ENCODE data around the gene CBR4.

The CBR4 gene

GRCh38 chr4:169048868-169049414 is 38.9 kb upstream of the CBR4 start:
- TF ChIP-seq CTCF (IDR thresholded peaks at IDR 0.05) = no peak
- Histone ChIP-seq H3K9me3 (ENCODE audit: control insufficient read depth, low read length) (no peaks in the 10 kb centered on the region), H3K36me3 (ENCODE audit: control insufficient read depth, insufficient read depth, low read length) (no peaks in the 10 kb centered on the region), H3K4me2 (ENCODE audit: low read length) (no peak overlapping the region), H3K9ac (no peak overlapping the region), H3K79me2 (no peaks in the 10 kb centered on the region), H3K4me1 (no peaks in the 10 kb centered on the region), H3K27me3 (ENCODE audit: control insufficient read depth, insufficient read depth, low read length) (no peaks in the 10 kb centered on the region), H3K4me3 (ENCODE audit: low read depth, low read length) (no peak overlapping the region), H2AFZ (no peak overlapping the region), H3K27ac (no peak overlapping the region)

- no peaks in the 10 kb centered on the region for H3K4me1 ChIP-seq
- H3K4me3 ChIP-seq (ENCODE audit: low read depth, low read length) = no peak overlapping the region
- no peaks in the 10 kb centered on the region for H3K27me3 ChIP-seq (ENCODE audit: control insufficient read depth, insufficient read depth, low read length)
- no peak for TF ChIP-seq CTCF (IDR thresholded peaks at IDR 0.05)
- no peaks in the 10 kb centered on the region for H3K9me3 ChIP-seq (ENCODE audit: control insufficient read depth, low read length)
- no peaks in the 10 kb centered on the region for H3K79me2 ChIP-seq
- no peaks in the 10 kb centered on the region for H3K36me3 ChIP-seq (ENCODE audit: control insufficient read depth, insufficient read depth, low read length)
- no peak overlapping the region for H3K9ac ChIP-seq
- no peak overlapping the region for H2AFZ ChIP-seq
- no peak overlapping the region for H3K27ac ChIP-seq
- no peak overlapping the region for H3K4me2 ChIP-seq (ENCODE audit: low read length)
Measured at GRCh38 chr4:169047956-169048355, 37.9 kb upstream of the CBR4 start.

GRCh38 chr4:169045862-169046584 is 36.0 kb upstream of the CBR4 start:
- Histone ChIP-seq H3K9me3 (ENCODE audit: control insufficient read depth, low read length) (no peaks in the 10 kb centered on the region), H3K9ac (no peak overlapping the region), H3K4me3 (ENCODE audit: low read depth, low read length) (no peak overlapping the region), H3K36me3 (ENCODE audit: control insufficient read depth, insufficient read depth, low read length) (no peaks in the 10 kb centered on the region), H3K4me2 (ENCODE audit: low read length) (no peak overlapping the region), H3K27me3 (ENCODE audit: control insufficient read depth, insufficient read depth, low read length) (no peaks in the 10 kb centered on the region), H3K4me1 (no peaks in the 10 kb centered on the region), H2AFZ (no peak overlapping the region), H3K27ac (no peak overlapping the region), H3K79me2 (no peaks in the 10 kb centered on the region)
- no peak for TF ChIP-seq CTCF (IDR thresholded peaks at IDR 0.05)

GRCh38 chr4:169044714-169045447 is 34.8 kb upstream of the CBR4 start:
- Histone ChIP-seq H3K27ac (no peak overlapping the region), H3K79me2 (no peaks in the 10 kb centered on the region), H3K9me3 (ENCODE audit: control insufficient read depth, low read length) (no peaks in the 10 kb centered on the region), H3K27me3 (ENCODE audit: control insufficient read depth, insufficient read depth, low read length) (no peaks in the 10 kb centered on the region), H3K36me3 (ENCODE audit: control insufficient read depth, insufficient read depth, low read length) (no peaks in the 10 kb centered on the region), H3K9ac (no peak overlapping the region), H2AFZ (no peak overlapping the region), H3K4me2 (ENCODE audit: low read length) (no peak overlapping the region), H3K4me1 (no peaks in the 10 kb centered on the region), H3K4me3 (ENCODE audit: low read depth, low read length) (no peak overlapping the region)
- no peak for TF ChIP-seq CTCF (IDR thresholded peaks at IDR 0.05)
